WTC11 (cell line): ENCODE data around the gene GGTLC2. TPM values are rescaled to one million over a fixed set of nuclear protein-coding genes. Genes with fewer than 3 reads are reported as not detected.

Source experiments
- ELF4 ChIP-seq: sonication (generic); formaldehyde crosslinking; IDR thresholded peaks from 2 replicates; pipeline ENCODE4 v1.8.1; 2022; ENCODE audit warnings: low read depth, mild to moderate bottlenecking, moderate library complexity, missing genetic modification reagents
- JAZF1 ChIP-seq: fragments of 250-450 bp; sonication (Bioruptor Pico); IDR thresholded peaks from 2 replicates; pipeline ENCODE4 v1.9.0; 2021; ENCODE audit warnings: moderate library complexity, mild to moderate bottlenecking, inconsistent platforms
- ZBTB21 ChIP-seq: sonication (generic); formaldehyde crosslinking; IDR thresholded peaks from 2 replicates; pipeline ENCODE4 v1.8.1; 2023; ENCODE audit warnings: mild to moderate bottlenecking, missing genetic modification reagents, borderline replicate concordance
- total RNA-seq: library from RNA; stranded (reverse); gene quantifications from 3 replicates; pipeline ENCODE4 v1.2.3, GENCODE V29; 2021
- TF ChIP-seq, protein P1 (sequence below): sonication (generic); formaldehyde crosslinking; IDR thresholded peaks from 2 replicates; pipeline ENCODE4 v1.8.0; 2023; ENCODE audit warnings: missing genetic modification reagents
- TF ChIP-seq, protein P2 (sequence below): sonication (generic); formaldehyde crosslinking; IDR thresholded peaks from 2 replicates; pipeline ENCODE4 v1.8.1; 2022; ENCODE audit warnings: mild to moderate bottlenecking, missing genetic modification reagents, moderate library complexity, borderline replicate concordance
- TF ChIP-seq, protein P3 (sequence below): sonication (generic); formaldehyde crosslinking; IDR thresholded peaks from 2 replicates; pipeline ENCODE4 v1.8.1; 2023; ENCODE audit warnings: mild to moderate bottlenecking, missing genetic modification reagents, moderate library complexity

The GGTLC2 gene
- total RNA-seq, 1 experiment from 2014 or later, result not detected

DNA sequence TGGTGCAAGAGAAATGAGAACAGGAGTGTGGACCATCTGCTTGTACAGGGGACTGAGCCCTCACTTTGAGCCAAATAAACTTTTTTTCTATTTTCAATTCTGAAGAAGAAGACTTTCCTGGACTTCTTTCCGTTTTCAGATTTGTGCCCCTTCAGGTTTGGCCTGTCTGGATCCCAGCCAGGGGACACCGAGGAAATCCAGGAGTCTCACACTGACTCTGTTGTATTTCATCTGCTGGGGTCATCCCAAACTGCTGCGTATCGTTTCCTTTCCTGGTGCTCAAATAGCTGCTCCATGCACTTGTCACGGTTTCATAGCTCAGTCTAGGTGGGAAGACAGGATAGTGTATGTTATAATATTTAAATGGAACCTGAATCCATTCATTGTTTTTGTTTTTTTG is 51.7 kb downstream of the GGTLC2 start (continued):
- TF ChIP-seq JAZF1 (CRISPR knock-in tag) (no peak), ZBTB21 (CRISPR knock-in tag) (no peak), ELF4 (CRISPR knock-in tag) (no peak)
- TF ChIP-seq, protein P1, sequence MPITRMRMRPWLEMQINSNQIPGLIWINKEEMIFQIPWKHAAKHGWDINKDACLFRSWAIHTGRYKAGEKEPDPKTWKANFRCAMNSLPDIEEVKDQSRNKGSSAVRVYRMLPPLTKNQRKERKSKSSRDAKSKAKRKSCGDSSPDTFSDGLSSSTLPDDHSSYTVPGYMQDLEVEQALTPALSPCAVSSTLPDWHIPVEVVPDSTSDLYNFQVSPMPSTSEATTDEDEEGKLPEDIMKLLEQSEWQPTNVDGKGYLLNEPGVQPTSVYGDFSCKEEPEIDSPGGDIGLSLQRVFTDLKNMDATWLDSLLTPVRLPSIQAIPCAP, result no peak
- TF ChIP-seq, protein P2, sequence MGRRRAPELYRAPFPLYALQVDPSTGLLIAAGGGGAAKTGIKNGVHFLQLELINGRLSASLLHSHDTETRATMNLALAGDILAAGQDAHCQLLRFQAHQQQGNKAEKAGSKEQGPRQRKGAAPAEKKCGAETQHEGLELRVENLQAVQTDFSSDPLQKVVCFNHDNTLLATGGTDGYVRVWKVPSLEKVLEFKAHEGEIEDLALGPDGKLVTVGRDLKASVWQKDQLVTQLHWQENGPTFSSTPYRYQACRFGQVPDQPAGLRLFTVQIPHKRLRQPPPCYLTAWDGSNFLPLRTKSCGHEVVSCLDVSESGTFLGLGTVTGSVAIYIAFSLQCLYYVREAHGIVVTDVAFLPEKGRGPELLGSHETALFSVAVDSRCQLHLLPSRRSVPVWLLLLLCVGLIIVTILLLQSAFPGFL (CRISPR knock-in tag), result no peak
- TF ChIP-seq, protein P3, sequence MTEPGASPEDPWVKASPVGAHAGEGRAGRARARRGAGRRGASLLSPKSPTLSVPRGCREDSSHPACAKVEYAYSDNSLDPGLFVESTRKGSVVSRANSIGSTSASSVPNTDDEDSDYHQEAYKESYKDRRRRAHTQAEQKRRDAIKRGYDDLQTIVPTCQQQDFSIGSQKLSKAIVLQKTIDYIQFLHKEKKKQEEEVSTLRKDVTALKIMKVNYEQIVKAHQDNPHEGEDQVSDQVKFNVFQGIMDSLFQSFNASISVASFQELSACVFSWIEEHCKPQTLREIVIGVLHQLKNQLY (CRISPR knock-in tag), result no peak

Other genes with a start within 250 kb of the GGTLC2 start
- 5.9 to 7.7 TPM (median 7.0 TPM) in 3 replicates for gene ZNF280B, start 135.9 kb upstream of the GGTLC2 start, total RNA-seq
- gene ZNF280A, start 124.3 kb upstream of the GGTLC2 start, total RNA-seq, result 0.22 to 0.44 TPM (median 0.30 TPM) in 3 replicates
- 1.4 to 1.7 TPM (median 1.5 TPM) in 3 replicates for gene PRAME, start 85.3 kb upstream of the GGTLC2 start, total RNA-seq
- not detected in 3 replicates for gene IGLL5, start 243.2 kb downstream of the GGTLC2 start, total RNA-seq